ENCODE data around the gene TSKU.

- TF ChIP-seq POLR2A (IDR thresholded peaks at IDR 0.05; ENCODE audit: low read length) (no peak), GATA1 (IDR thresholded peaks at IDR 0.05; ENCODE audit: low read depth, low read length) (no peak)
These were observed 20.9 kb downstream of the TSKU start for GRCh38 chr11:76803811-76804600.
